K562 treated with DMSO at 1 percent for 24 hours (cell line): ENCODE measurements around the gene VCY1B. TPM values are rescaled to one million over a fixed set of nuclear protein-coding genes. Genes with fewer than 3 reads are reported as not detected.

Source experiments
- total RNA-seq: library from RNA; unstranded; fragments of 300-600 nt; gene quantifications from 2 replicates; pipeline ENCODE4 v1.2.3, GENCODE V29; 2022; ENCODE audit warnings: low read depth; ENCODE audit not compliant: insufficient read depth

Gene VCY1B
- total RNA-seq = not detected in 2 replicates

DNA sequence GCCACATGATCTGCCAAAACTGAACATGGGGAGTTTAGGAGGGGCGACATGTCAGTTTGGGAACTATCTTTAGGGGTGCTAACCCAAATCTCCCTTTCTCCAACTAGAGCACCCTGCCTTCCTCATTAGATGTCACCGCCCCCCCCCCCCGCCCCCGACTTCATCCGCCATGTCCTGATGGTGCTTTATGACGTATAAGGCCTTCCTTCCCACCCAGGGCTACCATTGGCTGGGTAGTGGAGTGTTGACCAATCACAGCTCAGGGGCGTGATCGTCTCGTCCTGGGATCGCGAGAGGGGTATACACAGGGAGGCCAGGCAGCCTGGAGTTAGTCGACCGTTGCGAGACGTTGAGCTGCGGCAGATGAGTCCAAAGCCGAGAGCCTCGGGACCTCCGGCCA lies at the start of gene VCY1B:
TSS of gene VCY1B (plus strand) at position 301 of the 400 bp plus-strand sequence. CDS start at position 364, 63 bp downstream.

Other genes starting within 250 kb of the VCY1B start
- not detected in 2 replicates for gene VCY, start 69.8 kb upstream of the VCY1B start, total RNA-seq